COLO668 (cell line): ENCODE measurements around the gene NUP85.
A peak's percentile ranks its signal among the peaks of the same experiment; 100 is the strongest.
"Not testable (repeated sequence)": the region's sequence is repeated elsewhere in the genome, so short reads cannot be mapped to it uniquely, and the experiment has no call there.

Experiments used
- DNase-seq: peaks from one replicate; lab custom pipeline; 2025; ENCODE audit not compliant: unreplicated experiment; lab: John Stamatoyannopoulos, UW

The NUP85 gene

GRCh38 chr17:75199886-75200618 lies 5.4 kb upstream of the NUP85 start:
- no peak for DNase-seq

GRCh38 chr17:75205793-75206163 lies 299 bp downstream of the NUP85 start:
- DNase-seq = no peak

DNA sequence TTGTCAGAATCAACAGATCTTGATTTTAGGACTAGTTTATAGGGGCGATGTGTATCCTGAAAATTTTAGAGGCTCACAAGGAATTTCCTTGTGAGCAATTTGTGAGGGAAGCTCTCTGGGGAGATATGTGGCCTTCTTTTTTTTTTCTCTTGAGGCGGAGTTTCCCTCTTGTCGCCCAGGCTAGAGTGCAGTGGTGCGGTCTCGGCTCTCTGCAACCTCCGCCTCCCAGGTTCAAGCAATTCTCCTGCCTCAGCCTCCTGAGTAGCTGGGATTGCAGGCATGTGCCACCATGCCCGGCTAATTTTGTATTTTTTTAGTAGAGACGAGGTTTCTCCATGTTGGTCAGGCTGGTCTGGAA lies 1.6 kb downstream of the NUP85 start:
- DNase-seq = not testable (repeated sequence)

DNA sequence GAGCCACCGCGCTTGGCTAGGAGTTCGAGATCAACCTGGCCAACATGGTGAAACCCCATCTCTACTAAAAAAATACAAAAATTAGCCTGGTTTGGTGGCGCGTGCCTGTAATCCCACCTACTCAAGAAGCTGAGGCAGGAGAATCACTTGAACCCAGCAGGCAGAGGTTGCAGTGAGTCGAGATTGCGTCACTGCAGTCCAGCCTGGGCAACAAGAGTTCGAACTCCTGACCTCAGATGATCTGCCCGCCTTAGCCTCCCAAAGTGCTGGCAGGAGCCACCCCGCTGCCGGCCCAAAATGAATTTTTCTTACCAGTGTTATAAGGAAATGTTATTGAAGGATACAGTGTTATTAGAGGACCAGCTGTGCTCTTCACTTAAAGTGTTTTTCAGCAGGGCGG lies 2.3 kb downstream of the NUP85 start:
- DNase-seq = no peak

GRCh38 chr17:75208161-75208560 lies 2.7 kb downstream of the NUP85 start:
- no peak for DNase-seq

DNA sequence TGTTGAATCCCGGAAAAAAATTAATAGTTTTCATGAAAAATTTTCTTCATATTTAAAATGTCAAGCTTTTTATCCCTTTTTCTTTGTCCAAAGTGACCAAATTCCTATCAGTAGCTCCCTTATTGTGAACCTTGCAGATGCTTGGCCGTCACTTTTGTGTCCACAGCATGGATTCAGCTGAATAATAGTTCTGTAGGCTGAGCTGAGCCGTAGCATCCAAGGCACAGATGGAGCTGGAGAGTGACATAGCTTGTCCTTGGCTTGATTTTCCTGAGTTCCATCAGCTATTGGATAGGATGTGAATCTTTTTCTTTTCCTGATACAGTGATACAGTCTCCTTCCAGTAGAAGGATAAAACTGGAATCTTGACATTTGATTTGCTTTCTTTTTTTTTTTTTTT lies 3.6 kb downstream of the NUP85 start:
- DNase-seq = no peak

DNA sequence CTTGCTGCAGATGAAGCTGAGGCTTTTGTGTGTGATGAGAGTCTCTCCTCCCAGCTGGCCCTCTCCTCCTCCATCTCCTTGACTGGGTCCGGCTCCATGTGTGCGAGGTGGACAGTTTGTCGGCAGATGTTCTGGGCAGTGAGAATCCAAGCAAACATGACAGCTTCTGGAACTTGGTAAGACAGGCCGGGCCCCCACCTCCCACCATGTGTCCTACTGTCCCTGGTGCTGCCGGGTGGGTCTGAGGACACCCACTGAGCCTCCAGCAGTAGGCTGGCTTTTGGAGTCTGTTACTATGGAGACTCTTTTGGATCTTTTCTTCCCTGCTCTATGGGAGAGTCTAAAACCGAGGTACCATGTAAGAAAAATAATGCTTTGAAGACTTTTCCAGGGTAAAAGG lies 12.7 kb downstream of the NUP85 start:
- DNase-seq = no peak

DNA sequence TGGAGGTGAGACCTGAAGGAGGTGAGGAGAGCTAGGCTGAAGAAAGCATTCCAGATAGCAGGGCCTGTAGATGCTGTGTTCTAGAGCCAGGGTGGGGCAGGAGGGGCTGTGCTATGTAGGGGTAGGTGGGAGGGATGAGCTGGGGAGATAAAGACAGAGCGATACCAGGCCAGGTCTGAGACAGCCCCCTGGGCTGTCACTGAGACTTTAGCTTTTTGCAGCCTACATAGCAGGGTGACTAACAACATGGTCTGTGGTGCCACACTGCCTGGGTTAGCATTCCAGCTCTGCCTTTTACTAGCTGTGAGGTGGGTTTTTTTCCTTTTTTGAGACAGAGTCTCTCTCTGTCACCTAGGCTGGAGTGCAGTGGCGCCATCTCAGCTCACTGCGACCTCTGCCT lies 14.3 kb downstream of the NUP85 start:
- DNase-seq = no peak

DNA sequence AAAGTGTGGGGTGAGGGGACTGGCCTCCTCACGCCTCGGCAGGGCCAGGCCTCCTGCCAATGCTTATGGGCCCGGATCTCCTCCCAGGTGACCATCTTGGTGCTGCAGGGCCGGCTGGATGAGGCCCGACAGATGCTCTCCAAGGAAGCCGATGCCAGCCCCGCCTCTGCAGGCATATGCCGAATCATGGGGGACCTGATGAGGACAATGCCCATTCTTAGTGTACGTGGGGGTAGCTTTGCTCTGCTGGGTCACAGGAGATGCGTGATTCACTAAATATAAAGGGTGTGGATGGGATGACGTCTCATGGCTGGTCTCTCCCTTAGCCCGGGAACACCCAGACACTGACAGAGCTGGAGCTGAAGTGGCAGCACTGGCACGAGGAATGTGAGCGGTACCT lies 19.5 kb downstream of the NUP85 start:
- no peak for DNase-seq

- DNase-seq = no peak
Measured at GRCh38 chr17:75227729-75228128, 22.2 kb downstream of the NUP85 start.

DNA sequence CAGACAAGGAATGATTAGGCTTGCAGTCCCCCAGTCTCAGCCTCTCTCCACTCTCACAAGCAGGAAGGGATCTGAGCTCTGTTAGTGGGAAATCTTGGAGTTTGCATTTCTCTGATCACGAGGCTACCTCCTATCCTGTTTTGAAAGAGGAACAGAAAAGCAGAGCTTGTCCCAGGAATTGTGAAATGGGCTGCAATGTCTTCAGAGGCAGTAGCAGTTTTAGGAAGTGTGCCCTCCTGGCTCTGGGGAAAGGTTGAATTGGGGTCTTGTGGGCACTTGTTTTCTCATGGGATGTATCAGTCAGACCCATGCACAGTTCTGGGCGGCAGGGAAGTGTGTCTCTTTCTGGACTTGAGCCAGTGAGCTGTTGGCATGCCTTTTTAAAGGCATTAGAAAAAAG lies 22.8 kb downstream of the NUP85 start:
- DNase-seq = no peak

- no peak for DNase-seq
Measured at GRCh38 chr17:75228847-75229246, 23.4 kb downstream of the NUP85 start.

GRCh38 chr17:75231071-75231470 lies 25.6 kb downstream of the NUP85 start:
- DNase-seq = no peak

GRCh38 chr17:75231741-75232464 lies 26.4 kb downstream of the NUP85 start:
- no peak for DNase-seq

DNA sequence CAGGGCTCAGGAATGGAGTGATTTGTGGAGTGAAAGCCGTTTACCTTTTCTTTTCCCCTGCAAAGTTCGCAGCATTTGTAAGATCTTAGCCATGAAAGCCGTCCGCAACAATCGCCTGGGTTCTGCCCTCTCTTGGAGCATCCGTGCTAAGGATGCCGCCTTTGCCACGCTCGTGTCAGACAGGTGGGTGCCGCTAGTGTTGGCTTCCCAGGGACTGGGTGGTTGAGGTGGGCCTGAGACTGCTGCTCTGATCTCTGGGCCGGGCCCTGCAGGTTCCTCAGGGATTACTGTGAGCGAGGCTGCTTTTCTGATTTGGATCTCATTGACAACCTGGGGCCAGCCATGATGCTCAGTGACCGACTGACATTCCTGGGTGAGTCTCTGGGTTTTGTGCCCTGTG lies 27.3 kb downstream of the NUP85 start:
- DNase-seq = no peak

DNA sequence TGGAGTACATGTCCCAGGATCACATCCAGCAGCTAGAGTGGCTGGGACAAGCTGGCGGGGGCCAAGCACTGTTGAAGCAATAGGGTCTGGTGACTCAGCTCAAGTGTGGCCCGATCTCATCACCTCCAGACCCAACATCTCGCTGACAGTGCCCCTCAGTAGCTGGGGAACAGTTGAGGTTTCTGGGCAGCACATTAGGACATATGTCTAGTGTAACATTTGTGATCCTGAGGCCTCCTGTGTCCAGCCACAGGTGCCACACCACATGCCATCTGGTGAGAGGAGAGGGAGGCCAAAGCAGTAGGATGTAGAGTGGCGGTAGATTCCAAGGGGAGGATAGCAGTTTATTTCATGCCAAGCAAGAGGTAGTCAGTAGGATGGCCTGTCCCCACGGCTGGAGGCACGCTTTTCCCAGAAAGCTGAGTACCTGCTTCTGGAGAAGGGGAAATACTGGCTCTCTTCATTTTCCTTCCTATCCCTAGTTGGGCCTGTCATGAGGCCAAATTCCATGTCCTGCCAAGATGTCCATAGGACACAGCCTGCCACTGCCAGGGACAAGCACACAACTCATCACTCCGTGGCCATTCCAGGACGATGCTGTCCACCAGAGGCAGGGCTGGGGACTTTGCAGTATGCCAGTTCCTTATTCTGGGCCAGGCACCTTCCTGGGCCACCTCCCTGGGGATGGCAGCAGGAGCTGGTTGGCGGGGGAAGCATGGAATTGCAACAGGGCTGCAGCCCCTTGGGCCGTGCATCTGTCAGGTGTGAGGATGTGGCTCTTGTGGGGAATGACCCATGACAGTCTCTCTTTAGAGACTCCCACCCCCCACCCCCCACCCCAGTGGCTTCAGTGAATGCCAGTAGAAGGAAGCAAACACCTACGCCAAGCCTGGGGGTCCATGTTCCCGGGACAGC lies 31.9 kb downstream of the NUP85 start:
- DNase-seq = no peak

- no peak for DNase-seq
Measured at GRCh38 chr17:75238020-75238580, 32.6 kb downstream of the NUP85 start.

GRCh38 chr17:75238684-75239191 lies 33.3 kb downstream of the NUP85 start:
- DNase-seq = peak; percentile 45

GRCh38 chr17:75239214-75239613 lies 33.7 kb downstream of the NUP85 start:
- no peak for DNase-seq

GRCh38 chr17:75239778-75240393 lies 34.4 kb downstream of the NUP85 start:
- no peak for DNase-seq
